Mammary epithelial cell (primary cell): ENCODE data around the gene TMEM205.

Source experiments
- EZH2 ChIP-seq: IDR thresholded peaks from 2 replicates; pipeline ENCODE4 v1.6.1; 2012; ENCODE audit warnings: low read length, inconsistent platforms, borderline replicate concordance
- TF ChIP-seq, protein P1 (sequence below), 2 donors: IDR thresholded peaks in 1 of 2; conservative IDR thresholded peaks in 1 of 2; 2 replicates each; pipeline ENCODE4 v1.5.1; 2011 to 2012; ENCODE audit warnings: inconsistent platforms in 2 of 2, low read length in 2 of 2, mild to moderate bottlenecking in 2 of 2, control low read depth in 1 of 2, low read depth in 1 of 2; ENCODE audit not compliant: insufficient read depth in 1 of 2; ENCODE audit errors: extremely low read depth in 1 of 2

- TF ChIP-seq, protein P1, sequence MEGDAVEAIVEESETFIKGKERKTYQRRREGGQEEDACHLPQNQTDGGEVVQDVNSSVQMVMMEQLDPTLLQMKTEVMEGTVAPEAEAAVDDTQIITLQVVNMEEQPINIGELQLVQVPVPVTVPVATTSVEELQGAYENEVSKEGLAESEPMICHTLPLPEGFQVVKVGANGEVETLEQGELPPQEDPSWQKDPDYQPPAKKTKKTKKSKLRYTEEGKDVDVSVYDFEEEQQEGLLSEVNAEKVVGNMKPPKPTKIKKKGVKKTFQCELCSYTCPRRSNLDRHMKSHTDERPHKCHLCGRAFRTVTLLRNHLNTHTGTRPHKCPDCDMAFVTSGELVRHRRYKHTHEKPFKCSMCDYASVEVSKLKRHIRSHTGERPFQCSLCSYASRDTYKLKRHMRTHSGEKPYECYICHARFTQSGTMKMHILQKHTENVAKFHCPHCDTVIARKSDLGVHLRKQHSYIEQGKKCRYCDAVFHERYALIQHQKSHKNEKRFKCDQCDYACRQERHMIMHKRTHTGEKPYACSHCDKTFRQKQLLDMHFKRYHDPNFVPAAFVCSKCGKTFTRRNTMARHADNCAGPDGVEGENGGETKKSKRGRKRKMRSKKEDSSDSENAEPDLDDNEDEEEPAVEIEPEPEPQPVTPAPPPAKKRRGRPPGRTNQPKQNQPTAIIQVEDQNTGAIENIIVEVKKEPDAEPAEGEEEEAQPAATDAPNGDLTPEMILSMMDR (conservative IDR thresholded peaks at IDR 0.05 in 1 of 2, IDR thresholded peaks at IDR 0.05 in 1 of 2; ENCODE audit: extremely low read depth in 1 of 2, insufficient read depth in 1 of 2, low read depth in 1 of 2, low read length in 2 of 2) = no peak
- no peak for TF ChIP-seq EZH2
Measured at GRCh38 chr19:11375143-11375948, 29.3 kb upstream of the TMEM205 start.
